HEK293 (cell line): ENCODE data around the gene HLX.

Experiments
- CTCF ChIA-PET: fragments of 350-600 bp; formaldehyde crosslinking; extraction: SDS; loops from one replicate; lab custom pipeline; 2021; ENCODE audit warnings: antibody characterized with exemption; lab: Yijun Ruan, JAX
- POLR2A ChIA-PET: fragments of 300-600 bp; formaldehyde crosslinking; extraction: SDS; loops from one replicate; lab custom pipeline; 2020; ENCODE audit warnings: antibody characterized with exemption, inconsistent platforms; lab: Yijun Ruan, JAX
- H3K27ac ChIP-seq: fragments of 200-500 bp; sonication (Bioruptor generic); 2 replicates; pipeline ENCODE4 v1.5.1; 2014; ENCODE audit warnings: low read depth, low read length, control low read depth, inconsistent platforms; ENCODE audit errors: extremely low read depth
- H3K36me3 ChIP-seq, 2 experiments: fragments of 200-500 bp in 1 of 2; sonication (Bioruptor generic) in 1 of 2; 1 replicate in 1 of 2; 2 replicates in 1 of 2; pipeline ENCODE4 v1.5.1; 2014 to 2017; ENCODE audit warnings: inconsistent platforms in 2 of 2, low read length in 2 of 2; ENCODE audit not compliant: control insufficient read depth in 2 of 2, insufficient read depth in 1 of 2
- H3K4me1 ChIP-seq: fragments of 200-500 bp; sonication (Bioruptor generic); 2 replicates; pipeline ENCODE4 v1.5.1; 2014; ENCODE audit warnings: mild to moderate bottlenecking, low read length, inconsistent platforms; ENCODE audit not compliant: control insufficient read depth, insufficient read depth
- H3K4me3 ChIP-seq: 2 replicates; pipeline ENCODE4 v1.5.1; 2011; ENCODE audit warnings: low read depth, mild to moderate bottlenecking, control low read depth, low read length, moderate library complexity
- H3K9me3 ChIP-seq: fragments of 200-500 bp; sonication (Bioruptor generic); 2 replicates; pipeline ENCODE4 v1.5.1; 2014; ENCODE audit warnings: low read depth, low read length, inconsistent platforms; ENCODE audit not compliant: control insufficient read depth, insufficient read depth
- ATF2 ChIP-seq: fragments of 450-650 bp; formaldehyde crosslinking; IDR thresholded peaks from 2 replicates; pipeline ENCODE4 v1.5.1; 2016; ENCODE audit warnings: missing biosample characterization, missing genetic modification characterization, low read depth
- KLF1 ChIP-seq: fragments of 450-650 bp; formaldehyde crosslinking; IDR thresholded peaks from 2 replicates; pipeline ENCODE4 v1.5.1; 2016; ENCODE audit warnings: missing biosample characterization, missing genetic modification characterization
- OVOL3 ChIP-seq: fragments of 450-650 bp; formaldehyde crosslinking; IDR thresholded peaks from 2 replicates; pipeline ENCODE4 v1.5.1; 2016; ENCODE audit warnings: missing biosample characterization, missing genetic modification characterization
- REPIN1 ChIP-seq: fragments of 450-650 bp; formaldehyde crosslinking; IDR thresholded peaks from 2 replicates; pipeline ENCODE4 v1.5.1; 2017; ENCODE audit warnings: missing biosample characterization, missing genetic modification characterization, low read depth
- SETDB1 ChIP-seq: IDR thresholded peaks from one replicate; pipeline ENCODE4 v1.6.1; 2017; ENCODE audit warnings: mild to moderate bottlenecking, low read length, moderate library complexity, mixed read lengths; ENCODE audit not compliant: insufficient read length
- YY2 ChIP-seq: fragments of 450-650 bp; formaldehyde crosslinking; IDR thresholded peaks from 2 replicates; pipeline ENCODE4 v1.5.1; 2016; ENCODE audit warnings: missing biosample characterization, missing genetic modification characterization
- ZBTB11 ChIP-seq: fragments of 450-650 bp; formaldehyde crosslinking; conservative IDR thresholded peaks from 2 replicates; pipeline ENCODE4 v1.5.1; 2016; ENCODE audit warnings: low read depth, missing biosample characterization, missing genetic modification characterization
- ZBTB20 ChIP-seq: fragments of 450-650 bp; formaldehyde crosslinking; IDR thresholded peaks from 2 replicates; pipeline ENCODE4 v1.5.1; 2016; ENCODE audit warnings: missing biosample characterization, missing genetic modification characterization
- ZBTB48 ChIP-seq: fragments of 450-650 bp; formaldehyde crosslinking; IDR thresholded peaks from 2 replicates; pipeline ENCODE4 v1.5.1; 2016; ENCODE audit warnings: missing biosample characterization, missing genetic modification characterization
- ZFP3 ChIP-seq: fragments of 450-650 bp; formaldehyde crosslinking; IDR thresholded peaks from 2 replicates; pipeline ENCODE4 v1.5.1; 2016; ENCODE audit warnings: low read depth, missing biosample characterization, missing genetic modification characterization
- ZFP37 ChIP-seq: fragments of 450-650 bp; formaldehyde crosslinking; IDR thresholded peaks from 2 replicates; pipeline ENCODE4 v1.5.1; 2016; ENCODE audit warnings: missing biosample characterization, missing genetic modification characterization
- ZIC2 ChIP-seq: fragments of 450-650 bp; formaldehyde crosslinking; IDR thresholded peaks from 2 replicates; pipeline ENCODE4 v1.5.1; 2016; ENCODE audit warnings: missing biosample characterization, missing genetic modification characterization
- ZNF138 ChIP-seq: fragments of 450-650 bp; formaldehyde crosslinking; IDR thresholded peaks from 2 replicates; pipeline ENCODE4 v1.5.1; 2016; ENCODE audit warnings: missing biosample characterization, missing genetic modification characterization, borderline replicate concordance
- ZNF350 ChIP-seq: fragments of 450-650 bp; formaldehyde crosslinking; IDR thresholded peaks from 2 replicates; pipeline ENCODE4 v1.5.0; 2017; ENCODE audit warnings: missing biosample characterization, mild to moderate bottlenecking, missing genetic modification characterization
- ZNF473 ChIP-seq: fragments of 450-650 bp; formaldehyde crosslinking; IDR thresholded peaks from 2 replicates; pipeline ENCODE4 v1.5.1; 2017; ENCODE audit warnings: missing biosample characterization, missing genetic modification characterization
- ZNF529 ChIP-seq: fragments of 450-650 bp; formaldehyde crosslinking; IDR thresholded peaks from 2 replicates; pipeline ENCODE4 v1.5.1; 2017; ENCODE audit warnings: missing genetic modification characterization, missing biosample characterization; ENCODE audit not compliant: insufficient replicate concordance
- ZNF530 ChIP-seq: fragments of 450-650 bp; formaldehyde crosslinking; IDR thresholded peaks from 2 replicates; pipeline ENCODE4 v1.5.1; 2016; ENCODE audit warnings: low read depth, missing biosample characterization, missing genetic modification characterization
- ZNF76 ChIP-seq: fragments of 450-650 bp; formaldehyde crosslinking; IDR thresholded peaks from 2 replicates; pipeline ENCODE4; 2016; ENCODE audit warnings: low read depth, missing biosample characterization, missing genetic modification characterization, borderline replicate concordance
- ZSCAN23 ChIP-seq: fragments of 450-650 bp; formaldehyde crosslinking; IDR thresholded peaks from 2 replicates; pipeline ENCODE4 v1.5.1; 2016; ENCODE audit warnings: missing biosample characterization, missing genetic modification characterization
- ZSCAN5A ChIP-seq: fragments of 450-650 bp; formaldehyde crosslinking; IDR thresholded peaks from 2 replicates; pipeline ENCODE4 v1.5.1; 2016; ENCODE audit warnings: missing biosample characterization, missing genetic modification characterization

Gene HLX

GRCh38 chr1:220921498-220921897, 42.3 kb downstream of the HLX start:
- no peak overlapping the region for H3K27ac ChIP-seq
- TF ChIP-seq ZNF138 (no peak), ZNF473 (tag by site-specific recombination) (no peak), ZIC2 (tag by site-specific recombination) (no peak), YY2 (no peak), ZFP3 (tag by site-specific recombination) (peak; percentile 52; the same call in 1 of the 2 replicates)

GRCh38 chr1:220921971-220922635, 42.9 kb downstream of the HLX start:
- TF ChIP-seq ZNF529 (tag by site-specific recombination), result no peak
- no peak for TF ChIP-seq ZNF350 (tag by site-specific recombination)
- no peak for TF ChIP-seq ZFP37 (tag by site-specific recombination)
- TF ChIP-seq ZSCAN5A (tag by site-specific recombination), result no peak
- TF ChIP-seq ZBTB11, result no peak
- TF ChIP-seq ZSCAN23 (tag by site-specific recombination), result no peak
- no peak for TF ChIP-seq ATF2 (tag by site-specific recombination)
- no peak for TF ChIP-seq ZBTB20 (tag by site-specific recombination)
- no peak for TF ChIP-seq REPIN1 (tag by site-specific recombination)
- TF ChIP-seq KLF1 (tag by site-specific recombination), result no peak
- no peak for TF ChIP-seq ZBTB48
- no peak for TF ChIP-seq ZNF76
- TF ChIP-seq OVOL3 (tag by site-specific recombination), result no peak
- TF ChIP-seq SETDB1, result no peak
- no peak for TF ChIP-seq ZNF530
- Histone ChIP-seq H3K27ac (no peak overlapping the region), H3K36me3 (no peaks in the 10 kb centered on the region), H3K4me1 (peaks cover 22% of the 10 kb centered on the region), H3K9me3 (no peaks in the 10 kb centered on the region), H3K4me3 (no peak overlapping the region)
- ChIA-PET POLR2A (no interaction called here), CTCF (no interaction called here)

More at GRCh38 chr1:220921498-220921897, 42.3 kb downstream of the HLX start:
- no peak overlapping the region for H3K4me3 ChIP-seq
- no peaks in the 10 kb centered on the region for H3K9me3 ChIP-seq
- POLR2A ChIA-PET, result no interaction called here
- CTCF ChIA-PET, result interaction anchor here (0.6 kb wide), 1 partner anchor 13 kb away, joined by 3 read pairs; no protein-coding TSS in a partner anchor
- peaks cover 25% of the 10 kb centered on the region for H3K4me1 ChIP-seq
- H3K36me3 ChIP-seq, result no peaks in the 10 kb centered on the region
